Large intestine (tissue), 3 donors: ENCODE results near the gene RTP3. TPM values are rescaled to one million over a fixed set of nuclear protein-coding genes. Genes with fewer than 3 reads are reported as not detected.

Experiments used
- DNase-seq, 2 donors: peaks; one replicate each; pipeline versions ENCODE4 v3.0.0 to v3.0.0-alpha.2; 2013
- H3K27ac ChIP-seq: one replicate; pipeline ENCODE4 v1.5.1; 2013; ENCODE audit warnings: low read length
- H3K27me3 ChIP-seq: 2 replicates; pipeline ENCODE4 v1.6.1; 2013; ENCODE audit warnings: low read length; ENCODE audit not compliant: control insufficient read depth, insufficient read depth
- H3K36me3 ChIP-seq: 2 replicates; pipeline ENCODE4 v1.6.1; 2013; ENCODE audit warnings: low read length; ENCODE audit not compliant: control insufficient read depth, insufficient read depth
- H3K4me1 ChIP-seq: one replicate; pipeline ENCODE4 v1.6.1; 2013; ENCODE audit warnings: low read length; ENCODE audit not compliant: control insufficient read depth, insufficient read depth
- H3K4me3 ChIP-seq: one replicate; pipeline ENCODE4 v1.5.1; 2013; ENCODE audit warnings: low read length
- H3K9me3 ChIP-seq: one replicate; pipeline ENCODE4 v1.6.1; 2013; ENCODE audit warnings: mild to moderate bottlenecking, low read depth, low read length, moderate library complexity; ENCODE audit not compliant: control insufficient read depth
- WGBS: methylation state at CpG from one replicate; pipeline ENCODE4 v1.1.5; 2013; ENCODE audit warnings: low lambda C conversion rate; ENCODE audit not compliant: insufficient coverage; 5-methylcytosine and 5-hydroxymethylcytosine counted together
- polyA plus RNA-seq: library from polyadenylated mRNA; unstranded; fragments of 120-200 nt; gene quantifications from one replicate; pipeline ENCODE4 v1.2.1, GENCODE V29; 2013

Gene RTP3
- polyA plus RNA-seq, 1 donor = not detected

DNA sequence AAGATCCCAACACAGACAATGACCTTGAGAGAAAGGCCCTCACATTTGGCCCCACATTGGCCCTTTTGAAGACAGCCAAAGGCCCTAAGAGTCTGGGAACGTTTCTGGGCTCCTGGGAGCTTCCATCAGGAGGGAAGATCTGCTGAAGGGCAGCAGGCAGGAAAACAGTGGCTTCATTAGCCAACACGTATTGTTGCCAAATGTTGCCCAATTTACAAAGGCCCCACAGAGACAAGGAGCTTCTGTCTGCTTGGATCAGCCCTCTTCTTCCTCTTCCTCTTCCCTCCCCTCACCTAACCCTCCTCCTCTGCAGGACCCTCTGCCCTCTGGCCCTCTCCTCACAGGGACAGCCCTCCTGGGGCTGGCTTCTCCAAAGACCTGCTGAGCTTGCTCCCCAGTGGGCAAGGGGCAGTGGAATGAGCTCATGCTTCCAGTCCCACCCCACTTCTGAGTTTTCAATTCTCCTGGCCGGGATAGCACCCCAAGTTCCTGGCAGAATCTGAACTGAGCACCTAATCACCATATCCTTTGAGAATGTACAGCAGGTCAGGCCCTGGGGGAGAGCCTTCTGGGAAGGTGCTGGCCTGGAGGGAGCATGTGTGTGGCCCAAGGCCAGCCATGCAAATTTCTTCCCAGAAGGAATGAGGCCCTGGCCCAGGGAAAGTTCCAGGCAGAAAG lies 28.0 kb upstream of the RTP3 start:
- Histone ChIP-seq H3K36me3 (no peaks in the 10 kb centered on the region), H3K27me3 (peaks cover 14% of the 10 kb centered on the region), H3K27ac (no peak overlapping the region), H3K9me3 (no peaks in the 10 kb centered on the region), H3K4me1 (no peaks in the 10 kb centered on the region), H3K4me3 (no peak overlapping the region)
- DNase-seq = no peak
- no CpG with 5 or more reads among the region's 3 CpGs for WGBS

DNA sequence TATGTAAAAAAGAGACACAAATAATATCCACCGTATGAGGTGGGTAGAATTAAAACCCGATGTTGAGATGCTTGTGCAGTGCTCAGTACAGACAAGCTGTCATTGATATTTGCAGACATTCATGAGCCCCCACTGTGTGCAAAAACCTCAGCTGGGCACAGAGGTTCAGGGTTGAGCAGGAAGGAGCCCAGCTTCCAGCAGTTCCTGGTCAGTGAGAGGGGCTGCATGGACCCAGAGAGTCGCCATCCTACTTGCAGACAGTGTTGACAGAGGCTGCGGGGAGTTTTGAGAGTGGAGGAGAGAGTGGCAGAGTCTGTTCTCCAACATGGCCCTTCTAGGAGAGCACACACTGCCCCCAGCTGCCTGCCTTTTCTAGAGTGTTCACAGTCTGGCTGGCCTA lies 26.9 kb upstream of the RTP3 start:
- H3K4me1 ChIP-seq = no peaks in the 10 kb centered on the region
- H3K36me3 ChIP-seq = no peaks in the 10 kb centered on the region
- WGBS = no CpG with 5 or more reads among the region's 4 CpGs
- no peaks in the 10 kb centered on the region for H3K9me3 ChIP-seq
- no peak overlapping the region for H3K4me3 ChIP-seq
- H3K27me3 ChIP-seq = peaks cover 5% of the 10 kb centered on the region
- DNase-seq = no peak
- no peak overlapping the region for H3K27ac ChIP-seq

DNA sequence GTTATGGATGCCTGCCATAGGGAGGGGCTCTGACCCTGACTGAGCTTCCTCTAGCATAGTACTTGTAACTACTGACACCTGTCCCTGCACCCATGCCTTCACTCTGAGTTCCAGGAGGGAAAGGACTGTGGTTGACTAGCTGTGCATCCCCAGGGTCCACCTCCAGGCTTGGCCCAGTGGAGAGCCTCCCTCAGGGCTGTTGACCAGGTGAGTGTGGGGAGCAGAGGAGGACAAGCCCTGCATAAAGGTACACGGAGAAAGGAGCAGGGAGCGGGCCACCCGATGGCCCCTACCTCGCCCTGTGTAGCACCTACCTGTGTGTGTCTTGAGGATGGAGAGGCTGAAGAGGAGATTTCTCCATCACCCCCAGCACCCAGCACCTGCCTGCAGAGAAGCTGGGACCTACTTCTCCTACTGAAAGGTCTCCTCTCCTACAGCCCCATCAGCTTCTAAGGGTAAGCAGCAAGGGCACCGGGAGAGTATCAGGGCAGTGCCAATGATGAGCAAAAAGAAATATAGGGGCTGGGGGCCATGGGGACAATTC lies 26.3 kb upstream of the RTP3 start:
- Histone ChIP-seq H3K4me3 (no peak overlapping the region), H3K36me3 (no peaks in the 10 kb centered on the region), H3K4me1 (no peaks in the 10 kb centered on the region), H3K27ac (no peak overlapping the region), H3K27me3 (peaks cover under 1% of the 10 kb centered on the region), H3K9me3 (no peaks in the 10 kb centered on the region)
- no CpG with 5 or more reads among the region's 5 CpGs for WGBS
- no peak for DNase-seq

DNA sequence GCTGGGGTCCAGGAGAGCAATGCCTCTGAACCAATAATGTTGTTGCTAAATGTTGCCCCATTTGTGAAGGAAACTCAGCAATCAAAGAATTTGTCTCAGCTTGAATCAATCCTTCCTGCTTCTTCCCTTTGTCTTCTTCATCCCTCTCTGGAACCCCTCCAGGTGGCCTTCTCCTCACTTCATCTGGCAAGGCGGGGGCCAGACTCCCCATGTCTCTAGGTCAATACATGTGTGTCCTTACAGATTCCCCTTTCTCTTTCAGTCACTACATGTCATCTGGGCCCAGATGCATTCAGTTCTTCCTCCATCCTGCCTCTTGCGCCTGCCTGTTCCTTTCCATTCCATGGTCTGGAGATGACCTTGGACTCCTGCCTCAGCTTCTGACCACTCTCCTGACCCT lies 25.0 kb upstream of the RTP3 start:
- DNase-seq = no peak
- Histone ChIP-seq H3K9me3 (no peaks in the 10 kb centered on the region), H3K4me1 (no peaks in the 10 kb centered on the region), H3K27me3 (no peaks in the 10 kb centered on the region), H3K36me3 (no peaks in the 10 kb centered on the region), H3K27ac (no peak overlapping the region), H3K4me3 (no peak overlapping the region)
- WGBS = 100% methylated on average over 2 of the region's 2 CpGs

DNA sequence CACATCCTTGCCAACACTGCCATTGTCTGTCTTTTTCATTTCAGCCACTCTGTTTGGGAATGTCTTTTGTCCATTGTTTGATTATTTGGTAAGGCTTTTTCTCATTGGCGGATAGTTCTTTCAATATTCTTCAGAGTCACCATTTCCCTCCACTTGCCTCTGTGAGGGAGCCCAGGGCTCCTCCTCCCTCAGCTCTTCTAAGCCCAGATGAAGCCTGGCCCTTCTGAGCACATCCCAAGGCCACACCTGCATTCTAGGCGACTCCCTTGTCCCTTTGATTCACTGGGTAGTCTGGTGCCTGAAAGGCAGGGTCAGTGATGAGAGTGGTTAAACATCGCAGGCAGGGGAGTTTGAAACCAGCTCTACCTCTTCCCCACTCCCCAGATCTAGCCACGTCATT lies 20.6 kb upstream of the RTP3 start:
- Histone ChIP-seq H3K27ac (no peak overlapping the region), H3K4me1 (peaks cover 18% of the 10 kb centered on the region), H3K27me3 (no peaks in the 10 kb centered on the region), H3K9me3 (no peaks in the 10 kb centered on the region), H3K4me3 (no peak overlapping the region), H3K36me3 (no peaks in the 10 kb centered on the region)
- WGBS = no CpG with 5 or more reads among the region's 4 CpGs
- DNase-seq = no peak

DNA sequence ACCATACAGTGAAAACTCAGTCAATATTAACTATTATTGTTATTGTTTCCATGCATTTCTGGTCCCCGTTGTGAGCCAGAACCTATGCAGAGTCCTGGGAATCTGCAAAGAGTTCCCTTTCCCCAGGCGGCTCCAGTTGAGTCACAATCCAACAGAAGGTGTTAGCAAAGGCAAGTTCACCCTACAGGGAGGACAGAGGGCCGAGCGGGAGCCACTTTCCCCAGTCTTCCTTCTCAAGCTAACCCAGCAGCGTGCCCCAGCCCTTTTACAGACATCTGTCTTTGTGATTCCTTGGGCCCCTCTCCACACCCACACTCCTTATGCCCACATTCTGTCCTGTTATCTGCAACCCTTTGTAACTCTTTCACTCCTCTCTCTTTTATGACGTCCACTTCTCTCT lies 20.0 kb upstream of the RTP3 start:
- Histone ChIP-seq H3K4me1 (peaks cover 18% of the 10 kb centered on the region), H3K27ac (no peak overlapping the region), H3K4me3 (no peak overlapping the region), H3K27me3 (no peaks in the 10 kb centered on the region), H3K36me3 (no peaks in the 10 kb centered on the region), H3K9me3 (no peaks in the 10 kb centered on the region)
- 53% methylated on average over 2 of the region's 6 CpGs for WGBS
- DNase-seq = no peak

DNA sequence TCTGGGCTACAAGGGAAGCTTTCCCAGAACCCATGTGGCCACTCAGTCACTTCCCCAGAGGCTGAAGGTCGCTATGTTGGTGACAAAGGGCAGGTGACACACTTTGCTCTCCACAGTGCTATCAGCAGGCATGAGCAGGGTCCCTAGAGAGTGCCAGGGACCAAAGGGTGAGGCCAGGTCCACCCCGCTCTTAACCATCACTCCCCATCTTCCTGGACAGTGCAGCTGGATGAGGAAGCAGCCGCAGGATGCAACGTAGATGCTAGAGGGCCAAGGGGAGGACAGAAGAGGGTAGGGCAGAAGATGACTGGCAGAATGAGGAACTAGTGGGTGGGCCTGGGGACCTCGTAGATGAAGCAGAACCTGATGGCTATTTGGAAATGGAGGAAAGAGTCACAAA lies 19.4 kb upstream of the RTP3 start:
- no peaks in the 10 kb centered on the region for H3K27me3 ChIP-seq
- 60% methylated on average over 1 of the region's 5 CpGs for WGBS
- no peak overlapping the region for H3K4me3 ChIP-seq
- no peak overlapping the region for H3K27ac ChIP-seq
- H3K9me3 ChIP-seq = no peaks in the 10 kb centered on the region
- peak in 1 of 2 donors; percentile 30 for DNase-seq
- peaks cover 23% of the 10 kb centered on the region for H3K4me1 ChIP-seq
- no peaks in the 10 kb centered on the region for H3K36me3 ChIP-seq

DNA sequence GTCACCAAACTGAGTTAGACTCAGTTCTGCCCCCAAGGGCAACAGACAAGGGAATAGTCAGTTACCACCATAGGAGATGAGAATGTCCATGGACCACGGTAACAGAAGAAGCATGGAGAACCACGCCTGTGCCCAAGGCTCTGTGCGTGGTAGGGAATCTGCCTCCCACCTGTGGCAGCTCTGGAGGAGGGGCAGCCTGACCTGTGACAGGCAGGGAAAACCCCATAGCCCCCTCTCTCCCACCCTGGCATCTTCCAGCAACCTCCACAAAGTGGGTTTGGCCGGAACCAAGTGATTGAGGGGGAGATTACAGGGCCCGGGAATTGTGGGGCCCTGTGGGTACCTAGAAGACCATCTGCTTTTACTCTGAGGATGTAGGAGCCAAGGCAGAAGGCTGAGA lies 18.8 kb upstream of the RTP3 start:
- no peaks in the 10 kb centered on the region for H3K9me3 ChIP-seq
- no peaks in the 10 kb centered on the region for H3K27me3 ChIP-seq
- no peak overlapping the region for H3K27ac ChIP-seq
- H3K4me1 ChIP-seq = peaks cover 28% of the 10 kb centered on the region
- no peak for DNase-seq
- H3K4me3 ChIP-seq = no peak overlapping the region
- no CpG with 5 or more reads among the region's 5 CpGs for WGBS
- no peaks in the 10 kb centered on the region for H3K36me3 ChIP-seq

DNA sequence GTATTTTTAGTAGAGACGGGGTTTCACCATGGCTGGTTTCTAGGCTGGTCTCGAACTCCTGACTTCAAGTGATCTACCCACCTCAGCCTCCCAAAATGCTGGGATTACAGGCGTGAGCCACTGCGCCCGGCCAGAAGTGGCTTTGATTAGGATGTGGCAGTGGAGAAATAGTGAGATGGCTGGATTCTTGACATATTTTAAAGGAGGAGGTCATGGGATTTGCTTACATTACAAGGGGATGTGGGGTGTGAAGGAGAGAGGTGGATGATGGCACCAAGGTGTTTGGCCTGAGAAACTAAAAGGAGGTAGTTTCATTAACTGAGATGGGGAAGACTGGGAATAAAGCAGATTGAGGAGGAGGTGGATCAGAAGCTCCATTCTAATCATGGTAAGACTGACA lies 18.1 kb upstream of the RTP3 start:
- H3K4me1 ChIP-seq = peaks cover 35% of the 10 kb centered on the region
- H3K4me3 ChIP-seq = no peak overlapping the region
- H3K9me3 ChIP-seq = no peaks in the 10 kb centered on the region
- no peak overlapping the region for H3K27ac ChIP-seq
- no CpG with 5 or more reads among the region's 5 CpGs for WGBS
- no peak for DNase-seq
- H3K27me3 ChIP-seq = no peaks in the 10 kb centered on the region
- no peaks in the 10 kb centered on the region for H3K36me3 ChIP-seq

DNA sequence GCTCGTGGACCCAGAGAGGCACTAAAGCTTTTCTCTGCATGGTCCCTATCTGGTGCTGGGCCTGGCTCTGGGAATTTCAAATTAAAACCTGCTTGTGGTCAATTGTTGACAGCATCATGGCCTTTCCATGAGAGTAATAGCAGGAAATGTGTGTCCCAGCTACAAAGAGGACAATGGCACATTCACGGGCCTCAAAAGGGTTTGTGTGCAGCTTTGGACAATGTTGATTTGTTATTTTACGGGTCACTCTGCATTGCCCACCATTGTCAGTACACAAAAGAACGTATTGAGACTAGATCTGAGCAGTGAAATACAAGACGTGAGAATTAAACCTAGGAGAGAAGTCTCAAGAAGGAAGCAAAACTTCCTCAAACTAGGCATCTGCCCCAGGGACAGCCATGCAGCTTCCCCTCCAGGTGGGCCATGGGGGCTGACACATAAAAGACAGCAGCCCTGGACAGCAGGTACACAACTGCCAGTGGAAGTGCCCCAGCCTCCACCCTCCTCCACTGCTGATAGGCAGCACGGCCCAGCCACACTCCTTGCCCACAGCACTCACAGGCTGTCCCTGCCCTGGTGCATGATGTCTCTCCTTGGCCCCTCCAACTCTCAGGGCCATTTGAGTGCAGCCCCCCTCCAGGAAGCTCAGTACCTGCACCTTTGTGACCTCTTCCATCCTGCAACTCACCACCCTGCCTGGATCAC lies 17.1 kb upstream of the RTP3 start:
- H3K36me3 ChIP-seq = no peaks in the 10 kb centered on the region
- H3K27ac ChIP-seq = peak overlapping the region; percentile 8
- peaks cover 44% of the 10 kb centered on the region for H3K4me1 ChIP-seq
- no peaks in the 10 kb centered on the region for H3K27me3 ChIP-seq
- WGBS = no CpG with 5 or more reads among the region's 6 CpGs
- H3K4me3 ChIP-seq = no peak overlapping the region
- DNase-seq = no peak
- H3K9me3 ChIP-seq = no peaks in the 10 kb centered on the region
